RWPE2 (cell line): ENCODE results near the gene GPR142.

Experiments used
- ATAC-seq: fragments of 200-7000 bp; cut with Tn5 transposase; 3 replicates; pipeline ENCODE4 v1.9.1; 2021; ENCODE audit warnings: low read depth
- DNase-seq: peaks from one replicate; pipeline ENCODE4 v3.0.0-alpha.2; 2020; ENCODE audit warnings: low spot score
- H3K27ac ChIP-seq: fragments of 450-650 bp; 2 replicates; pipeline ENCODE4 v1.5.1; 2017; ENCODE audit warnings: mild to moderate bottlenecking; ENCODE audit not compliant: poor library complexity, severe bottlenecking
- H3K27me3 ChIP-seq: fragments of 250-450 bp; sonication (Bioruptor Pico); 2 replicates; pipeline ENCODE4 v1.5.1; 2021; ENCODE audit warnings: mild to moderate bottlenecking, moderate library complexity; ENCODE audit not compliant: insufficient read depth, poor library complexity, severe bottlenecking
- H3K36me3 ChIP-seq: fragments of 250-450 bp; sonication (Bioruptor Pico); 2 replicates; pipeline ENCODE4 v1.5.1; 2020; ENCODE audit warnings: low read depth, mild to moderate bottlenecking, moderate library complexity
- H3K4me1 ChIP-seq: fragments of 250-450 bp; sonication (Bioruptor Pico); 2 replicates; pipeline ENCODE4 v1.5.1; 2021; ENCODE audit warnings: mild to moderate bottlenecking, moderate library complexity; ENCODE audit not compliant: insufficient read depth, poor library complexity, severe bottlenecking
- H3K4me3 ChIP-seq: fragments of 250-450 bp; sonication (Bioruptor Pico); 2 replicates; pipeline ENCODE4 v1.5.1; 2021; ENCODE audit warnings: mild to moderate bottlenecking, moderate library complexity; ENCODE audit not compliant: severe bottlenecking
- H3K9me3 ChIP-seq: fragments of 250-450 bp; sonication (Bioruptor Pico); 2 replicates; pipeline ENCODE4 v1.5.1; 2021; ENCODE audit warnings: mild to moderate bottlenecking, moderate library complexity; ENCODE audit not compliant: severe bottlenecking
- TF ChIP-seq, protein P1 (sequence below): fragments of 450-650 bp; IDR thresholded peaks from one replicate; pipeline ENCODE4 v1.5.1; 2017; ENCODE audit warnings: mild to moderate bottlenecking, moderate library complexity; ENCODE audit not compliant: poor library complexity, severe bottlenecking

Gene GPR142

DNA sequence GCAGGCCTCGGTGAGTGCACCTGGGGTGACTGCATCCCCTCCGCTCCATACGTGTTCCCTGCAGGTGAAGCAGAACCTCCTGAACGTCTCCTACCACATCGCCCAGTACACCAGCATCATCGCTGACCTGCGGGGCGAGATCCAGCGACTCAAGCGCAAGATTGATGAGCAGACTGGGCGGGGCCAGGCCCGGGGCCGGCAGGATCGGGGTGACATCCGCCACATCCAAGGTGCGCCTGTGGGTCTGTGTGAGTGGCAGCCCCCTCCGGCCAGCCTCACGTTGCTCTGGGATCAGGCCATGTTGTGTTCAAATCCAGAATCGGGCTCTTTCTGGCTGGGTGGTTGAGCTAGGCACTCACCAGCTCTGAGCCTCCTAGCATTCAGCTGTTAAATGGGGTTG, 18.2 kb upstream of the GPR142 start:
- TF ChIP-seq, protein P1, sequence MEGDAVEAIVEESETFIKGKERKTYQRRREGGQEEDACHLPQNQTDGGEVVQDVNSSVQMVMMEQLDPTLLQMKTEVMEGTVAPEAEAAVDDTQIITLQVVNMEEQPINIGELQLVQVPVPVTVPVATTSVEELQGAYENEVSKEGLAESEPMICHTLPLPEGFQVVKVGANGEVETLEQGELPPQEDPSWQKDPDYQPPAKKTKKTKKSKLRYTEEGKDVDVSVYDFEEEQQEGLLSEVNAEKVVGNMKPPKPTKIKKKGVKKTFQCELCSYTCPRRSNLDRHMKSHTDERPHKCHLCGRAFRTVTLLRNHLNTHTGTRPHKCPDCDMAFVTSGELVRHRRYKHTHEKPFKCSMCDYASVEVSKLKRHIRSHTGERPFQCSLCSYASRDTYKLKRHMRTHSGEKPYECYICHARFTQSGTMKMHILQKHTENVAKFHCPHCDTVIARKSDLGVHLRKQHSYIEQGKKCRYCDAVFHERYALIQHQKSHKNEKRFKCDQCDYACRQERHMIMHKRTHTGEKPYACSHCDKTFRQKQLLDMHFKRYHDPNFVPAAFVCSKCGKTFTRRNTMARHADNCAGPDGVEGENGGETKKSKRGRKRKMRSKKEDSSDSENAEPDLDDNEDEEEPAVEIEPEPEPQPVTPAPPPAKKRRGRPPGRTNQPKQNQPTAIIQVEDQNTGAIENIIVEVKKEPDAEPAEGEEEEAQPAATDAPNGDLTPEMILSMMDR = no peak
- Histone ChIP-seq H3K9me3 (no peaks in the 10 kb centered on the region), H3K36me3 (no peaks in the 10 kb centered on the region), H3K27ac (no peak overlapping the region), H3K4me1 (peaks cover 7% of the 10 kb centered on the region), H3K27me3 (peaks cover 56% of the 10 kb centered on the region), H3K4me3 (no peak overlapping the region)
- DNase-seq (no peak), ATAC-seq (no peak)

DNA sequence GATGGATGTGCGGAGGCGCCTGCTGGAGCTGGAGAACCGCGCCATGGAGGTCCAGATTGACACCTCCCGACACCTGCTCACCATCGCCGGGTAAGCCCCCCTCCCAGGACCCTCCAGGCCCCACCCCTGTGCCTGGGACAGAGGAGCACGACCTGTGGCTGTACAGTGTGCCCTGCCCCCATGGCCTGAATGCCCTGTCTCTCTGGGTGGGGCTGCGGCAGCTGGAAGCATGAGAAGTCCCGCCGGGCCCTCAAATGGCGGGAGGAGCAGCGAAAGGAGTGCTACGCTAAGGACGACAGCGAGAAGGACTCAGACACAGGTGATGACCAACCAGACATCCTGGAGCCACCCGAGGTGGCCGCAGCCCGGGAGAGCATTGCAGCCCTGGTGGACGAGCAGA, 16.8 kb upstream of the GPR142 start:
- peaks cover 5% of the 10 kb centered on the region for H3K4me1 ChIP-seq
- H3K27me3 ChIP-seq = peaks cover 70% of the 10 kb centered on the region
- H3K9me3 ChIP-seq = no peaks in the 10 kb centered on the region
- no peak overlapping the region for H3K27ac ChIP-seq
- DNase-seq (no peak), ATAC-seq (no peak)
- TF ChIP-seq, protein P1 = no peak
- no peaks in the 10 kb centered on the region for H3K36me3 ChIP-seq
- no peak overlapping the region for H3K4me3 ChIP-seq

DNA sequence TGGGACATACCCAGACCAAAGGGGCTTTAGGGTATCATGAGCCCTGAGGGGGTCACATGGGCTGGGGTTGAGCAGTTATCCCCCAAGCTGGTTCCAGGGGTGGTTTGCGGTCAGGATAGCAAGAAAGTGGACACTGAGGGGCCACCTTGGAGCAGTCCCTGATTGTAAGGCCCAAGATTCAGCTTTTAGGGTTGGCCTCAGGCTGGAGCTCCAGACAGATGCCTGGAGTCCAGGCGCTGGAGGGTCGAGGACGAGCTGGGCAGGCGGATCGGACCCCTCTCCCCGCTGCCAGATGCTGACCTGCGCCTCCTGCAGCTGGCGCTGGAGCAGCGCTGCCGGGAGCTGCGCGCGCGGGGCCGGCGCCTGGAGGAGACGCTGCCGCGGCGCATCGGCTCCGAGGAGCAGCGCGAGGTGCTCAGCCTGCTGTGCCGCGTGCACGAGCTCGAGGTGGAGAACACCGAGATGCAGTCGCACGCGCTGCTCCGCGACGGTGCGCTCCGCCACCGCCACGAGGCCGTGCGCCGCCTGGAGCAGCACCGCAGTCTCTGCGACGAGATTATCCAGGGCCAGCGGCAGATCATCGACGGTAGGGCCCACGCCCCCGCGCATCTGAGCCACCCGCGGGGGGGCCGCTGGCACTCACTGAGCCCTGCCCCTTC, 15.6 kb upstream of the GPR142 start:
- Histone ChIP-seq H3K4me1 (no peaks in the 10 kb centered on the region), H3K9me3 (no peaks in the 10 kb centered on the region), H3K27ac (no peak overlapping the region), H3K27me3 (peaks cover 82% of the 10 kb centered on the region), H3K36me3 (no peaks in the 10 kb centered on the region), H3K4me3 (no peak overlapping the region)
- TF ChIP-seq, protein P1 = no peak
- DNase-seq = no peak
- ATAC-seq = no peak; the same call in 2 of the 3 replicates

DNA sequence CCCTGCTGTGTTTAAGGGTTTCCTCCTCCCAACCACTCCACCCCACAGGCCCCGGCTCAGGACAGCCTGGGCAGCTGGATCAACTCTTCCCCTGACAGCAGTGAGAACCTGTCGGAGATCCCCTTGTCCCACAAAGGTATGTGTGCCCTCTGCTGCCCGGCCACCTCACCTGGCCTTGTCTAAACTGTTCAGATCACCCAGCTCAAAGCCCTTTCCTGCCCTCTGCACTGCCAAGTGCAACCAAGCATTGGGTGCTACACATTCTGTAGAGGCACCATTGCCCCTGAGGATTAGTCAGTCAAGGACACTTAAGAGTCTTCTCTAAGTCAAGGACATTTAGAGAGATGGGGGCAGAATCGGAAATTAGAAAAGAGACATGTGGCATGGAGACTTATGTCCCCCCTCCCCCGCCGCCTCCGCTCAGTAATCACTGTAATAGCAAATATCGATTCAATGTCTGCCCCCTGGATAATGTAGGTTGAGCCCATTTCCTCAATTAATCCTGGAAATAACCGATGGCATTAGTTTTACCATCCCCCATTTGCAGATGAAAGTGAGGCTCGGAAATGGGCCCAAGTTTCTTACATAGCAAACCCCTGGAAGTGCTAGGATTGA, 13.8 kb upstream of the GPR142 start:
- DNase-seq (no peak), ATAC-seq (no peak)
- no peaks in the 10 kb centered on the region for H3K36me3 ChIP-seq
- H3K4me3 ChIP-seq = no peak overlapping the region
- TF ChIP-seq, protein P1 = no peak
- no peaks in the 10 kb centered on the region for H3K4me1 ChIP-seq
- no peak overlapping the region for H3K27ac ChIP-seq
- H3K9me3 ChIP-seq = no peaks in the 10 kb centered on the region
- H3K27me3 ChIP-seq = peaks cover 96% of the 10 kb centered on the region

DNA sequence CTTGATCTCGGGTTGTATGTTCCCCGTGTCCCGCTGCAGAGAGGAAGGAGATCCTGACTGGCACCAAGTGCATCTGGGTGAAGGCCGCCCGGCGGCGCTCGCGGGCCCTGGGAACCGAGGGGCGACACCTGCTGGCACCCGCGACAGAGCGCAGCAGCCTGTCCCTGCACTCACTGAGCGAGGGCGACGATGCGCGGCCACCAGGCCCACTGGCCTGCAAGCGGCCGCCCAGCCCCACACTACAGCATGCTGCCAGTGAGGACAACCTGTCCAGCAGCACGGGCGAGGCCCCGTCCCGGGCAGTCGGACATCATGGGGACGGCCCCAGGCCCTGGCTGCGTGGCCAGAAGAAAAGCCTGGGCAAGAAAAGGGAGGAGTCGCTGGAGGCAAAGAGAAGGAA, 13.2 kb upstream of the GPR142 start:
- peaks cover 96% of the 10 kb centered on the region for H3K27me3 ChIP-seq
- ATAC-seq (no peak), DNase-seq (no peak)
- no peaks in the 10 kb centered on the region for H3K4me1 ChIP-seq
- no peaks in the 10 kb centered on the region for H3K9me3 ChIP-seq
- no peak overlapping the region for H3K27ac ChIP-seq
- TF ChIP-seq, protein P1 = peak; percentile 30
- no peaks in the 10 kb centered on the region for H3K36me3 ChIP-seq
- no peak overlapping the region for H3K4me3 ChIP-seq
